Mesenchymal stem cell (in vitro differentiated cells and primary cell): ENCODE data around the gene PRRC2A.
A peak's percentile ranks its signal among the peaks of the same experiment; 100 is the strongest.

ENCODE experiments used
- DNase-seq: peaks from one replicate; pipeline ENCODE4 v3.0.0-alpha.2; 2013
- H2AFZ ChIP-seq: one replicate; pipeline ENCODE4 v1.6.1; 2013; ENCODE audit warnings: low read depth, mild to moderate bottlenecking, control low read depth, inconsistent platforms, low read length, moderate library complexity
- H2AK5ac ChIP-seq: 2 replicates; pipeline ENCODE4 v1.6.1; 2013; ENCODE audit warnings: low read length, moderate library complexity, mild to moderate bottlenecking, inconsistent platforms; ENCODE audit not compliant: severe bottlenecking
- H2BK120ac ChIP-seq: one replicate; pipeline ENCODE4 v1.6.1; 2013; ENCODE audit warnings: low read depth, mild to moderate bottlenecking, inconsistent platforms, low read length, moderate library complexity
- H2BK12ac ChIP-seq, 2 experiments: one replicate each; pipeline ENCODE4 v1.6.1; 2013; ENCODE audit warnings: inconsistent platforms in 2 of 2, low read length in 2 of 2, mild to moderate bottlenecking in 2 of 2, moderate library complexity in 2 of 2, control low read depth in 1 of 2
- H2BK15ac ChIP-seq: one replicate; pipeline ENCODE4 v1.6.1; 2013; ENCODE audit warnings: mild to moderate bottlenecking, low read depth, inconsistent platforms; ENCODE audit not compliant: poor library complexity, severe bottlenecking
- H2BK5ac ChIP-seq: 2 replicates; pipeline ENCODE4 v1.6.1; 2013; ENCODE audit warnings: low read depth, mild to moderate bottlenecking, low read length, control low read depth, inconsistent platforms; ENCODE audit not compliant: poor library complexity, severe bottlenecking
- H3K14ac ChIP-seq, 2 experiments: one replicate each; pipeline ENCODE4 v1.6.1; 2013; ENCODE audit warnings: inconsistent platforms in 2 of 2, low read length in 2 of 2, control low read depth in 1 of 2, mild to moderate bottlenecking in 1 of 2, moderate library complexity in 1 of 2
- H3K18ac ChIP-seq, 2 experiments: one replicate each; pipeline ENCODE4 v1.6.1; 2013; ENCODE audit warnings: inconsistent platforms in 2 of 2, low read length in 2 of 2, control low read depth in 1 of 2, low read depth in 1 of 2, mild to moderate bottlenecking in 1 of 2
- H3K23ac ChIP-seq, 2 experiments: one replicate each; pipeline ENCODE4 v1.6.1; 2013; ENCODE audit warnings: inconsistent platforms in 2 of 2, low read length in 2 of 2, mild to moderate bottlenecking in 2 of 2, moderate library complexity in 2 of 2, control low read depth in 1 of 2
- H3K27ac ChIP-seq: 2 replicates; pipeline ENCODE4 v1.5.1; 2013; ENCODE audit warnings: mild to moderate bottlenecking, moderate library complexity, low read length, control low read depth, inconsistent platforms; ENCODE audit not compliant: poor library complexity, severe bottlenecking
- H3K27me3 ChIP-seq, 2 experiments: 2 replicates each; pipeline versions ENCODE4 v1.6.1 to v1.7.0; 2013; ENCODE audit warnings: low read length in 2 of 2, mild to moderate bottlenecking in 2 of 2, moderate library complexity in 2 of 2, control low read depth in 1 of 2, inconsistent platforms in 1 of 2; ENCODE audit not compliant: control insufficient read depth in 1 of 2, insufficient read depth in 1 of 2
- H3K36me3 ChIP-seq, 2 experiments: 2 replicates each; pipeline versions ENCODE4 v1.6.1 to v1.7.0; 2013; ENCODE audit warnings: low read length in 2 of 2, control low read depth in 1 of 2, inconsistent platforms in 1 of 2, low read depth in 1 of 2, mild to moderate bottlenecking in 1 of 2; ENCODE audit not compliant: insufficient read depth in 2 of 2, control insufficient read depth in 1 of 2
- H3K4ac ChIP-seq, 2 experiments: one replicate each; pipeline ENCODE4 v1.6.1; 2013; ENCODE audit warnings: inconsistent platforms in 2 of 2, low read length in 2 of 2, mild to moderate bottlenecking in 2 of 2, moderate library complexity in 2 of 2, control low read depth in 1 of 2, low read depth in 1 of 2
- H3K4me1 ChIP-seq: 2 replicates; pipeline ENCODE4 v1.6.1; 2013; ENCODE audit warnings: low read depth, low read length, control low read depth; ENCODE audit not compliant: control insufficient read depth, insufficient read depth
- H3K4me2 ChIP-seq: 2 replicates; pipeline ENCODE4 v1.6.1; 2013; ENCODE audit warnings: low read length, mild to moderate bottlenecking, inconsistent platforms; ENCODE audit not compliant: poor library complexity, severe bottlenecking
- H3K4me3 ChIP-seq, 2 experiments: 2 replicates each; pipeline versions ENCODE4 v1.5.1 to v1.7.0; 2013; ENCODE audit warnings: low read length in 2 of 2, mild to moderate bottlenecking in 2 of 2, control low read depth in 1 of 2, low read depth in 1 of 2; ENCODE audit not compliant: insufficient read depth in 1 of 2
- H3K79me1 ChIP-seq: replicated peaks from 2 replicates; pipeline ENCODE4 v1.6.1; 2013; ENCODE audit warnings: mild to moderate bottlenecking, control low read depth, low read length, inconsistent platforms; ENCODE audit not compliant: poor library complexity, severe bottlenecking
- H3K9ac ChIP-seq: 2 replicates; pipeline ENCODE4 v1.7.0; 2013; ENCODE audit warnings: mild to moderate bottlenecking, low read length, moderate library complexity
- H3K9me3 ChIP-seq: 2 replicates; pipeline ENCODE4 v1.7.0; 2013; ENCODE audit warnings: mild to moderate bottlenecking, low read length; ENCODE audit not compliant: control insufficient read depth
- H4K8ac ChIP-seq: one replicate; pipeline ENCODE4 v1.6.1; 2013; ENCODE audit warnings: inconsistent platforms, mild to moderate bottlenecking, low read length, moderate library complexity
- H4K91ac ChIP-seq: one replicate; pipeline ENCODE4 v1.6.1; 2013; ENCODE audit warnings: mild to moderate bottlenecking, low read length, inconsistent platforms
- WGBS: methylation state at CpG from one replicate; pipeline ENCODE4 v1.1.7; 2013; ENCODE audit warnings: mixed read lengths; 5-methylcytosine and 5-hydroxymethylcytosine counted together

The PRRC2A gene

DNA sequence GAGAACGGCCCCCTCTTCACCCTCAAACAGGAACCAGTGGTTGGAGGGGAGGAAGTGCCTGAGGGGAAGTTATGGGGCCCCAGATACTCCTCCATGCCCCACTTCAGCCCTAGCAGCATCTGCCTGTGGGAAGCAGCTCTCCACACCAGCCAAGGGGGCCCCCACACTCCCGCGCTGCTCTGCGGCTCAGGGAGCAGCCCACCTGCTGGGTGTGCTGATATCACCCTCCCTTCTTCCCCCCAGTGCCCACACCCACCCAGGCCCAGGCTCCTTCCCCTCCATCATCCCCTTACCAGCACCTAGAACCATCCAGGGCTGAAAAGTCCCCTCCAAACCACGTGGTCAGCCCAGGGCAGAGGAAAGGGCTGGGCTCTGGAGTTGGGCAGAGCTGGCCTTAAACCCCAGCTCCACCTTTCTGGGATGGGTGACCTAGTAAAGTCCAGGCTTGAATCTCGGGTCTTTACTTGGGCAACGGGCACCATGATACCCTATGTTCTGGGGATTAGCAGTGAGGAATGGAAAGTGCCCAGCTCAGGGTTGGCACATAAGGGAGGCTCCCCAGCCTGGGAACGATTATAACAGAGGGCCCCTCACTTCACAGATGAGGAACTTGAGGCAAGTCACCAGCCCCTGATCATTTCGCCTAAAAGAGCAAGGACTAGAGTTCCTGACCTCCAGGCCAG is 33.8 kb upstream of the PRRC2A start:
- no peak overlapping the region for H2BK15ac ChIP-seq
- WGBS: 81% methylated on average over 8 of the region's 9 CpGs
- H3K4me1 ChIP-seq: peaks cover 12% of the 10 kb centered on the region

DNA sequence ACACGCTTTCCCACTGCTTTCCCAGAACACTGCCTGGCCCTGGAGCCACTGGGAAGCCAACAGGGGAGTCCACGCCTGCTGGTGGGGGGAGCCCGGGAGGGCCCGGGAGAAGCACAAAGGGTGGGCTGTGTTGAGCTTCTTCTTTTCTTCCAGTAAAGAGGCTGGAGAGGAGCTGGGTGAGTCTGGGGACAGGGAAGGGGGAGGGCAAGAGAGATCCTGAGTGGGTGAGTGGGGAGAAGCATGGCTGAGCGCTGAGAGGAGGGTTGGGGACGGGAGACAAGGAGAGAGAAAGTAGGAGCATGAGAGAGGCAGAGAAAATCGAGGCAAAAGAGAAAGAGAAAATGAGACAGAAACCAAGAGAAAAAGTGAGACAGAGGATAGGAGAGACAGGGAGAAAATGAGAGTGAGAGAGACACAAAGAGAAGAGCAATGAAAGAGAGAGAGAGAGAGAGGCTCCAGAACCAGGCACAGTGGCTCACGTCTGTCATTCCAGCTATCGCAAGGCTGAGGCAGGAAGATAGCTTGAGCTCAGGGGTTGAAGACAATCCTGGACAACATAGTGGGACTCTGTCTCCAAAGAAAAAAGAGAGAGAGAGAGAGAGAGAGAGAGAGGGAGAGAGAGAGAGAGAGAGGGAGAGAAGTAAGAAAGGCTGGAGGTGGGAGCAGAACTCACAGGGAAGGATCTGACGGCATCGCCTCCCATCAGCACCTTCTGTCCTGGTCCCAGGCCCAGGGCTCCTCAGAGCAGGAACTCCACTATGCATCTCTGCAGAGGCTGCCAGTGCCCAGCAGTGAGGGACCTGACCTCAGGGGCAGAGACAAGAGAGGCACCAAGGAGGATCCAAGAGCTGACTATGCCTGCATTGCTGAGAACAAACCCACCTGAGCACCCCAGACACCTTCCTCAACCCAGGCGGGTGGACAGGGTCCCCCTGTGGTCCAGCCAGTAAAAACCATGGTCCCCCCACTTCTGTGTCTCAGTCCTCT is 32.4 kb upstream of the PRRC2A start:
- no peak overlapping the region for H3K23ac ChIP-seq
- H4K8ac ChIP-seq: no peak overlapping the region
- H2AFZ ChIP-seq: no peak overlapping the region
- H3K79me1 ChIP-seq: no peaks in the 10 kb centered on the region
- H2BK15ac ChIP-seq: no peak overlapping the region
- H3K18ac ChIP-seq: no peak overlapping the region
- H2AK5ac ChIP-seq: no peak overlapping the region
- WGBS: 79% methylated on average over 12 of the region's 12 CpGs
- peak overlapping the region in 1 of 2 experiments; percentile 23 for H2BK12ac ChIP-seq
- H3K4me2 ChIP-seq: no peak overlapping the region
- no peak overlapping the region for H3K14ac ChIP-seq
- no peaks in the 10 kb centered on the region for H3K36me3 ChIP-seq
- no peak overlapping the region for H3K4me3 ChIP-seq
- H3K9ac ChIP-seq: no peak overlapping the region
- no peaks in the 10 kb centered on the region for H3K9me3 ChIP-seq
- H2BK120ac ChIP-seq: no peak overlapping the region
- H2BK5ac ChIP-seq: no peak overlapping the region
- H3K27me3 ChIP-seq: peaks cover 0 to 15% of the 10 kb centered on the region in 2 experiments
- DNase-seq: no peak
- peaks cover 2% of the 10 kb centered on the region for H3K4me1 ChIP-seq
- H3K27ac ChIP-seq: no peak overlapping the region
- no peak overlapping the region for H4K91ac ChIP-seq
- H3K4ac ChIP-seq: no peak overlapping the region

More for the DNA sequence above, 33.8 kb upstream of the PRRC2A start:
- Histone ChIP-seq H3K4me3 (no peak overlapping the region), H3K79me1 (peaks cover 2% of the 10 kb centered on the region), H3K14ac (no peak overlapping the region), H3K23ac (no peak overlapping the region), H3K9me3 (no peaks in the 10 kb centered on the region), H3K9ac (no peak overlapping the region), H3K18ac (no peak overlapping the region), H4K91ac (no peak overlapping the region), H3K27ac (no peak overlapping the region), H3K36me3 (no peaks in the 10 kb centered on the region), H2BK12ac (no peak overlapping the region), H3K4me2 (no peak overlapping the region), H2AK5ac (no peak overlapping the region), H3K4ac (no peak overlapping the region), H2AFZ (no peak overlapping the region), H2BK5ac (no peak overlapping the region), H2BK120ac (no peak overlapping the region), H4K8ac (no peak overlapping the region), H3K27me3 (peaks cover 0 to 15% of the 10 kb centered on the region in 2 experiments)
- DNase-seq: no peak

DNA sequence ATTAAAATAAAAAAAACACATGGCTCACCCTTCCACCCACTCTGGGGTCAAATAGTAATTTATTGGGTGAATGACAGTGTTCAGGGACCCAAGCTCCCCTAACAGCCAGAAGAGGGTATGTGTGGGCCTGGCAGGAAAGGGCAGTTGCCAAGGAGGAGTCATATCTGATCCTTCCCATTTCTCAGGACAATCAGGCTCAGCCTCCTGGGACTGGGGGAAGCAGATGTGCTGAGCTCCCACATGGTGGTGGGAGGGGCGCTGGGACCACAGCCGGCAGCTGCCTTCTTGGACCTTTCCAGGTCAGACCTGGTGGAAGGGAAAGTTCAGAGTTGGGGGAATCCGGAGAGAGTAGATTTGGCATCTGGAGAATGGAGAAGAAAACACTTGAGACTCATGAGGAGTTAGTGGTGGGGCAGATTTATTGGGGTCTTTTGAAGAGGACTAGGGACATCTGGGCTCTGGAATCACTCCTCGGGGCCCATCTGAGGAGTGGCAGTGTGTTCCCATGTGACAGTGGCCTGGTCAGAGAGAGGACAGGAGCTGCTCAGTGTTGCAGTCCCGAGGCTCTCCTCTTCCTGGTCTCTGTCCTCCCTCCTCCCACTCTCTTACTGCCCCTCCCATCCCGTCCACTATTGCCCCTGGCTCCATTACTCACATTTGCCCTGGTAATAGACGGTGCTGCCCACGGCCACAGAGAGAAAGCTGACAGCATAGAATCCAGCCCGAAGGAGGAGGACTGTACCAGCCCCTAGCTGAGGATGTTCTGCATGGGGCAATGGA is 31.5 kb upstream of the PRRC2A start:
- Histone ChIP-seq H3K9me3 (no peaks in the 10 kb centered on the region), H2BK15ac (no peak overlapping the region), H4K91ac (no peak overlapping the region), H3K4me3 (no peak overlapping the region), H3K18ac (no peak overlapping the region), H3K23ac (no peak overlapping the region), H3K27ac (no peak overlapping the region), H3K9ac (no peak overlapping the region), H3K27me3 (peaks cover 0 to 15% of the 10 kb centered on the region in 2 experiments), H2BK120ac (no peak overlapping the region), H3K4me2 (no peak overlapping the region), H4K8ac (no peak overlapping the region), H3K36me3 (no peaks in the 10 kb centered on the region), H3K4me1 (peaks cover 2% of the 10 kb centered on the region), H3K4ac (no peak overlapping the region), H2BK5ac (no peak overlapping the region), H3K14ac (peak overlapping the region in 1 of 2 experiments; percentile 26), H3K79me1 (no peaks in the 10 kb centered on the region), H2AFZ (no peak overlapping the region), H2BK12ac (no peak overlapping the region), H2AK5ac (no peak overlapping the region)
- DNase-seq: no peak
- WGBS: 61% methylated on average over 9 of the region's 9 CpGs
